HG03571 (cell line): Measurements from ENCODE around the gene FAM180B.
A peak's percentile ranks its signal among the peaks of the same experiment; 100 is the strongest.

Experiments
- ATAC-seq: cut with Tn5 transposase; IDR thresholded peaks from one replicate; pipeline ENCODE4 v1.9.1; 2021; ENCODE audit not compliant: unreplicated experiment

The FAM180B gene

DNA sequence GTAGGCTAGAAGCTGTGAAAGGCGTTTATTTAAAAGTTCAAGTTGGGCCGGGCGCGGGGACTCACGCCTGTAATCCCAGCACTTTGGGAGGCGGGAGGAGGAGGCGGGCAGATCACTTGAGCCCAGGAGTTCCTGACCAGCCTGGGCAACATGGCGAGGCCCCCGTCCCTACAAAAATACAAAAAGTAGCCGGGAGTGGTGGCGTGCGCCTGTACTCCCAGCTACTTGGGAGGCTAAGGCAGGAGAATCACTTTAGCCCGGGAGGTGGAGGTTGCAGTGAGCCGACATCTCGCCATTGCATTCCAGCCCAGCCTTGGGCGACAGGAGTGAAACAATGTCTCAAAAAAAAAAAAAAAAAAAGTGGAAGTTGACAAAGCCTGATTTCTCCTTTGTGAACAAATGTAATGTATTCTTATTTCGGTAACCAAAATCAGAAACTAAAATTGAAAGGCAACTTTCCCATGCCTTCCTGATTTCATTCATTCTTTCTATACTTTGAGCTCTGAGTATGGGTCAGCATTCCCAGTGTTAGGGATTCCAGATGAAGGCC lies 20.3 kb upstream of the FAM180B start:
- ATAC-seq = peak; percentile 4

DNA sequence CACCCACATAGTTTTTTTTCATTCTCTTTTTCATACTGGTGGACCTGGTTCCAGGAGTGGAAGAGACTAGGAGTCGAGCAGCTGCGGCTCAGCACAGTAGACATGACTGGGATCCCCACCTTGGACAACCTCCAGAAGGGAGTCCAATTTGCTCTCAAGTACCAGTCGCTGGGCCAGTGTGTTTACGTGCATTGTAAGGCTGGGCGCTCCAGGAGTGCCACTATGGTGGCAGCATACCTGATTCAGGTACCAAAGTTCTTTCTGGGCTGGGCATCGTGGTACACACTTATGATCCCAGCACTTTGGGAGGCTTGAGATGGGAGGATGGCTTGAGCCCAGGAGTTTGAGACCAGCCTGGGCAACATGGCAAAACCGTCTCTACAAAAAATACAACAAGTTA lies 16.8 kb upstream of the FAM180B start:
- ATAC-seq = no peak

DNA sequence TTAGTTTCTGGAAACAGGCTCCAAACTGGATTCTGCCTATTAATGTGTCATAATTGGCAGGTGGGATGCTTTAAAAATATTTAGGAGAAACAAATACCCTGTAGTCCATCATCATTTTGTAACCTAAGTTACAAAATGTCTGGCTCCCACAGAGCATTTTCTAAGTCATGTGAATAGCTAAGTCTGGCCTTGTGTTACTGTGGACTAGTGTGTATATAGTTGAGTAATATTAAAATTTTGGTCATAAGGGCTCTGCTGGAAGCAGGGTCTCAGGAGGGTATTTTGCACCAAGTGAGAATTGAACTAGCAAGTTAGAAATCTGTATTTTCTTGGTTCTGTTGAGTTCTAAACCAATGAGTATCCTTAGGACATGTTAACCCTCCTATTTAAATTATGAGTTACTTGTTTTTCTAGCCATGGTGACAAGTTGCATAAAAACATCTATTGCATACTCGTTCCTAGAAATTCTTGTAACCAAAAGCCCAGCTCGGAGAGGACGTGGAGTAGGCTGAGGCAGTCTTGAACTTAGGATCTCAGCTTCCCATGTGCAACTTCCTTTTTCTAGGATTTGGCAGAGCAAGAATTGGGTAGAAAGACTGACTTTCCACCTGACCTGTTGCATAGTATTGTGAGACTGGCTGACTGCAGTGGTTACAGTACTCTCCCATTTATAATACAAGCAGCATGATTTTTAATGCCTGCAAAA lies 15.7 kb upstream of the FAM180B start:
- no peak for ATAC-seq

DNA sequence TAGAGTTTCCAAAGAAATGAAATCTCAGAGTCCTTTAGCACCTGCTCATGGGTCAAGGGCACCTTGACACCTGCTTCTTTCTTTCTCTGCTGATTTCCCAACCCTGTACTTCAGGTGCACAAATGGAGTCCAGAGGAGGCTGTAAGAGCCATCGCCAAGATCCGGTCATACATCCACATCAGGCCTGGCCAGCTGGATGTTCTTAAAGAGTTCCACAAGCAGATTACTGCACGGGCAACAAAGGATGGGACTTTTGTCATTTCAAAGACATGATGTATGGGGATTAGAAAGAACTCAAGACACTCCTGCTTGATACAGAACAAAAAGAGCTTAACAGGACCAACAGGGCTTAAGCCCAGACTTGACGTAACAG lies 15.1 kb upstream of the FAM180B start:
- ATAC-seq = no peak

DNA sequence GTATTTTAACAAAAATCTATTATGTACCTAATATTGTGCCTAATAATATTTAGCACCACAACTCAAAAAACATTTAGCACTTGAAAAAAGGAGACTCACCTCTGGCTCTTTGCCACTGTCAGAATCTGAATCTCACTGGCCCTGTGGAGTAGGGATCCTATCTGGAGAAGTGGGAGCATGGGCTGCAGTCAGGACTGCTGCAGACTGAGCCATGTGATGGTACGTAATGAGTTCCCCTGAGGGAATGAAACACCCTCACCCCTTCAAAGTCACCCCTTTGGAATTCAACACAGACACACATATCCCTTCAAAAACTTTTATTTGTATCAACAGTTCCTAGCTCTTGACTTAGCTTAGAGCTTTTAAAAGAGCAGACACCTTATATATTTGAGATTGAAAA lies 14.6 kb upstream of the FAM180B start:
- no peak for ATAC-seq

DNA sequence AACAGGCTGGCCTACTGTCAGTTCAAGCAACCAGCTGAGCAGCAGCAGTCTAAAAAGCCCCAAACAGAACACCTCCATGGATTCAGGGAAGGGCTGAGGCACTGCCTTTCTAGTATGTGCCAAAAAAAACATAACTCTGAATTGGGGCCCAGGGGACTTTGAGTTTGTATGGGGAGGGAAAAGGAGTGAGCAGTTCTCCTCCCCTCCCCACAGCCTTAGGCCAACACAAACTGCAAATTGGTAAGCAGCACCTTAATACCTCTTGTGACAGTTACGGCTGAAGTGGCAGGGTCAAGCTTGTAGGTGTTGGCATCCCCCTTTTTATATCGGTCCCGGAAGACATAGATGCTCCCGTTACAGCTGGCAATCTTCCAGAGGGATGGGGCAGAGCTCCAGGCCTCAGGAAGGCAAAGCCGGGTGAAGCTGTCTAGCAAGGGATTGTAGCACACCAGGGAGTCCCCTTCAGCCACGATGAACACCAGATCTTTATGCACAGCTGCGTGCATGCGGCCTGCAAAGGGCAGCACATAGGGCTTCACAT lies 13.7 kb upstream of the FAM180B start:
- ATAC-seq = no peak

DNA sequence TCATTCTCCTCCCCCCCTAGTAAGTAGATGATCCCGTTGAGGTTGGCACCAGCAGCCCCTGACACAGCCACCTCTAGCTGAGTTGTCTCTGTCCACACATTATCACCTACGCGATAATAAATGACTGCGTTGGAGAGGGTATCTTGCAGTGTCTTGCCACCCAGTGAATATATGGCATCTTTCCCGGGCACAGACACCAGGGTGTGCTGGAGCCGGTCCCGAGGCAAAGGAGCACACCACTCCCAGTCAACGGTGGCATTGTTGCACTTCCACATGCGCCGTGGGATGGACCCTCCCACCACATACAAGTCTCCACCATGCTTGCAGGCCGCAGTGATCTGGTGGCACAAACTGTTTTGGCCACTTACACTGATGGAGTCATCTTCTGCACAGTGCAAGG lies 13.2 kb upstream of the FAM180B start:
- ATAC-seq = no peak

DNA sequence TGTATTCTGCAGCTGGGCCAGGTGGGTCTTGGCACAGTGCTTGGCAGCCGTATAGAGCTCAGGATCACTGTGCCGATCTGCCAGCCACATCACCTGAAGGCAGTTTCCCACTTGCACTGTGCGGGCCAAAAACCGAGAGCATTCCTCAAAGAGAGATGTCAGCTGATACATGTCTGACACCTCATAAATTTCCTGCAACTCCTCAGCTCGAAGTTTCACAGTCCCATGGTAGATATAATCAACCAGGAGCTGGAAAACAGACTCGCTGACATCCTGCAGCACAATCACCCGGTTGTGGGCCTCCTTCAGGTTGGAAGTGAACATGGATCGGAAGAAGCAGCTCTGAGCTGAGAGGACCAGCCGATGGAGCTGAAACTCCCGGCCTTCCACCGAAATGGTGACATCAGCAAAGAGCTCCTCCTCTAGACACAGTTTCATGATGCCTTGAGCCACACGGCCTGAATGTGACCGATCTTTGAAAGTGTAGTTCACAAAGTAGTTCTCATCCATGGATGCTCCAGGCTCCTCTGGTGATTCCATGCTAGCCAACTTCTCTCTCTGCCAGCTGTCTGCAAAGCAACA lies 8.9 kb upstream of the FAM180B start:
- no peak for ATAC-seq

DNA sequence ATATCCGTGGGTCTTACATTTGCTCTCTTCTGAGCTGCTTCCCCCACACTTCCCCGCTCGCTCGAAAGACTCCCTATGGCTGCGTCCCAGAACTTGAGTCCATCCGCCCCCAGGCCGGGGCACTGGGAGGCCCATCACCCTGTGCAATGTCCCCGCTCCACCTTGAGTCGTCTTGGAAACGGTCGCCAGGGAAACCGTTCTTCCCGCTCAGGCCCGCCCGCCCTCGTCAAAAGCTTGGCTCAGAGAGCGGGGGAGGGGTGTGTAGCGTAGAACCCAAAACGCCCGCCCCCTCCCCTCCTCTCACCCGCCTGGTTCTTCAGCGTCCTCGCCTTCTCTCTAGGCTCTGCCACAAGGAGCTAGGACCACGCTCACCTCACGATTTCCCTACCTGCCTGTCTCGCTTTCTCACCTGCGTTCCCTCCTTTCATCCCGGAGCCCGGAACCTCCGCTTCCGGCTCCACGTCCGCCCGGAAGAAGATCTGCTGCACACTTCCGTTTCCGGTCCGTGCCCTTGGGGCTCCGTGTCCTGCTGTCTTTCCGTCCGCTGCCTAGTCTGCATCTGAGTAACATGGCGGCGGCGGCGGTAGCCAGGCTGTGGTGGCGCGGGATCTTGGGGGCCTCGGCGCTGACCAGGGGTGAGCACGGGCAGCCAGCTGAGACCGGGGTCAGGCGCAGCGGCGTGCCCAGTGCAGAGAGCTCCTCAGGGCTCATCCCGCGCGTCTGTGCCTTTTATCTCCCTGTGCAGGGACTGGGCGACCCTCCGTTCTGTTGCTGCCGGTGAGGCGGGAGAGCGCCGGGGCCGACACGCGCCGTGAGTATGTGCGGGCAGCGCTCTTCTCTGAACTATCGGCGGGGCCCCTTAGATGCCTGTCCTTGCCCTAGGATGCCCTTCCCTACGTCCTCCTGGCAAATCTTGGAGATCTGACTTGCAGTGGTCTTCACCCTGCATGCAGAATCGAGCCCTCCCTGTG lies 7.7 kb upstream of the FAM180B start, which contains the start of the genes KBTBD4 and NDUFS3:
KBTBD4 (minus strand) TSS at position 447 of the 971 bp plus-strand sequence; CDS start at position 428, 19 bp downstream.
NDUFS3 (plus strand) TSS at position 551 of the 971 bp plus-strand sequence; CDS start at position 569, 18 bp downstream.
- ATAC-seq = peak; percentile 80

DNA sequence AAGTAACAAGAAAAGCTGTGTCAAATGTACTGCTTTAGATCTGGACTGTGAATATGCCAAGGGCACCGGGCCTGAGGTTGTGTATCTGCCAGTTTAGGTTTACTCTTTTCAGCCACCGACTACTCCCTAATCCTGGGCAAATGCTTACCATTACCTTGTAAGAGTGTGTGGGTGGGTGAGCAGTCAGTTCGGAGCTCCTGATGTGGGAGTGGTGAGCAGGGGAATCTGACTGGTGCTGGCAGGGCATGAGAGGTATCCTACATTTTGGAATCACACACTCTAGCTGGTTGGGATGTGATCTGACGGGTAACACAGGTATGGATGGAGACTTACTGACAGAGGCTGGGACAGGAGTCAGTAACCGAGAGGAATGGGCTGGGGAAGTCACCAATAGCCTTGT lies 2.6 kb upstream of the FAM180B start:
- ATAC-seq = no peak

DNA sequence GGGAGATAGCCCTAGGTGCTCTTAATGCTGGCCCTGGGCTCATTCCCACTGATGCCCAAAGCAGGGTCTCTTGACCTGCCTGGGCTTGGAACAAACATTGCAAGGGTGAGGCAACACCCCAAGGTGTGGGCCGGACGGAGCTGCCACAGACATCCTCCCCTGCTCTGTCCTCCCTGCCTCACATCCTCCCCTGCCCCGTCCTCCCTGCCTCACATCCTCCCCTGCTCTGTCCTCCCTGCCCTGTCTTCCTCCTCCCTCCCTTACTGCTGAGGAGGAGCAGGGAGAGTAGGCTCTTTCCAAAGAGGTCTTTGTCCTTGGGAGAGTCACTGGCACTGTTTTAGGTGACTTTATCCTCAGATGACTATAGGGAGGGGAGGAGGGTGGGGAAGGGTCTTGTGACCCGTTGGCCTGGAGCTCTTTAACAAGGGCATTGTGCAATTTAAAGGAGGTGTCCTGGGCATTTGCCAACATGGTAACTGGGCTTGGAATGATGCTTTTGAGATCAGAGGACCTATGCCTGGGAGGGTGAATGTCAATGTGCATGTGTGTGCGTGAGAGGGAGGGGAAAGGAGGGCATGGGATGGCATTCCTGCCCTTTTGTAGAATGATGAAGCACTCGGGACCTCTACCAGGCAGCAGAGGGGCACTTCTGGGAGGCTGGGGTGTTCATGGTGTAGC lies 700 bp downstream of the FAM180B start:
- ATAC-seq = no peak

DNA sequence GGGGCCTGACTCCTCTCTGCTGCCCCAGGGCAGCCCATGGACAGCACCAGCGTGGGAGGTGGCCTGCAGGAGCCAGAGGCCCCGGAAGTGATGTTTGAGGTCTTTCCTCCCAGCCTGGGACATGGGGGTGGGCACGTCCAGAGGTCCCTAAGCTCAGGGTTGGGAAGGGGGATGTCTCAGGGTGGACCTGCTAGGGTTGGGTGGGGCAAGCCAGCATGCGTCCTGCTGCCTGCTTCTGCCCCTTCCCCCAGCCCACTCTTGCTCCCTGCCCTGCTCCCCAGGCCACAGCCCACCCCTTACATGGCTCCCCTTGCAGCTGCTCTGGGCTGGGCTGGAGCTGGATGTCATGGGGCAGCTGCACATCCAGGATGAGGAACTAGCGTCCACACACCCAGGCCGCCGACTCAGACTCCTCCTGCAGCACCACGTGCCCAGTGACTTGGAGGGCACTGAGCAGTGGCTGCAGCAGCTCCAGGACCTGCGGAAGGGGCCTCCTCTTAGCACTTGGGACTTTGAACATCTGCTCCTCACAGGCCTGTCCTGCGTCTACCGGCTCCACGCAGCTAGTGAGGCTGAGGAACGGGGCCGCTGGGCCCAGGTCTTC lies 1.3 kb downstream of the FAM180B start:
- no peak for ATAC-seq

DNA sequence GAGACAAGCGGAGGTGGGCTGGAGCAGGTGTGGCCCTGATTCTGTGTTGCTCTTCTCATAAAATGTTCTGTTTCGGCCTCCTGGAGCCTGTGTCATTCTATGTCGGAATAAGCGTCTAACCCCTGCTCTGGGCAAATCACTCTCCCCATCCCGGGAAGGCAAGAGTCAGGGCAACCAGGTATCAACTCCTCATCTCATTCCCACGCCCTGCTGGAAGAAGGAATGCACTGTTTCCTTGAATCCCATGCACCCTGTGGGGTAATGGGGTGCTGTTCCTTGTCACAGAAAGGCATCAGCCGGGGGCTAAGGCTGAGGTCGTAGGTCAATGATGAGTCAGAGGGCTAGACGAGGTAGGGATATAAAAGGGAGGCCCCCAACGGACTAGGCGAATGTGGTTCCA lies 2.6 kb downstream of the FAM180B start:
- ATAC-seq = no peak

DNA sequence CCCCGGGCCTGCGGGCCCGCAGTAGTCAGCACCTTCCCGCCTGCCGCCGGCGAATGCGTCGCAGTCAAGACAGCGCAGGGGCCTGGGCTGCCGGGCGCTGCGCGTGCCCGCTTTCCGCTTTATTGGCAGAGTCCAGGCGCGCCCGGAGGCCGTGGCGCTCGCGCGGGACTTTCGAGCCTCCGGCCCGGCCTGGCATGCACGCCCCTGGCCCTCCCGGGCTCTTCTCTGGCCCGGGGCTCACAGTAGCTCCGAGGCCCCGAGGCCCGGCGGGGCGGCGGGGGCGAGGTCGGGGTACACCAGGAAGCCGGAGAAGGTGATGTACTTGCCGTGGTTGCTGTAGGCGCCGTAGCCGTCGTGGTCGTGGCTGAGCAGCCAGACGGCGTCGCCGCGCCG lies 3.1 kb downstream of the FAM180B start:
- ATAC-seq = no peak

DNA sequence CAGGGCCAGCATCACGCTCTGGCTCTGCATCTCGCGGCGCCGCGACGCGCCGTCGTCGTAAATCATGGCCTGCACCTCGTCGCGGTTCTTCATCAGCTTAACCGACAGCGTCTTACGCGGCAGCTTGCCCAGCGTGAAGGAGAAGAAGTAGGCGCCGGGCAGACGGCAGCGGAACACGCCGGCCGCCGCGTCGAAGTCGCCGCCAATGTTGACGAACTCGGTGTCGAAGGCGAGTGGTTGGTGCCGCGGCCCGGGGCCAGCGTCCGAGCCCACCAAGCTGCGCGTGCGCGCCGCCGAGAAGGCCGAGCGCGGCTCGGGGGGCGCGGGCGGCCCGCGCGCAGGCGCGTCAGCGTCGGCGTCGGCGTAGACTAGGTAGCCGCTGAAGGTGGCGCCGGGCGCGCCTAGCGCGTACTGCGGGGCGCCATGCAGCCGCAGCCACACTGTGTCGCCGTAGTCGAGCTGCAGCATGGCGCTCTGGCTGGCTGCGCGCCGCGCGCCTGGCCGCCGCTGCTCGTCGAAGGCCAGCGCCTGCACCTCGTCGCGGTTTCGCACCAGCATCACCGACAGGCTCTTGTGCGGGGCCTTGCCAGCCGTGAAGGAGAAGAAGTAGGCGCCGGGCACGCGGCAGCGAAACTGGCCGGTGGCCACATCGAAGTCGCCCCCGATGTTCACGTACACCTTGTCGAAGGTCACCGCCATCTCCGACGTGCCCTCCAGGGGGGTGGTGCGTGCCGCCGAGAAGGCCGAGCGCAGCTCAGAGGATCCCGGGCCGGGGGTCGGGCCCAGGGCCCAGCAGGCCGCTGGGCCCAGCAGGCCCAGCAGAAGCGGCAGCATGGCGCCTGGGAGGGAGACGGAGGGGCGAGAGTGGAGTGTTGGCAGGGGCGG lies 3.7 kb downstream of the FAM180B start:
- no peak for ATAC-seq

DNA sequence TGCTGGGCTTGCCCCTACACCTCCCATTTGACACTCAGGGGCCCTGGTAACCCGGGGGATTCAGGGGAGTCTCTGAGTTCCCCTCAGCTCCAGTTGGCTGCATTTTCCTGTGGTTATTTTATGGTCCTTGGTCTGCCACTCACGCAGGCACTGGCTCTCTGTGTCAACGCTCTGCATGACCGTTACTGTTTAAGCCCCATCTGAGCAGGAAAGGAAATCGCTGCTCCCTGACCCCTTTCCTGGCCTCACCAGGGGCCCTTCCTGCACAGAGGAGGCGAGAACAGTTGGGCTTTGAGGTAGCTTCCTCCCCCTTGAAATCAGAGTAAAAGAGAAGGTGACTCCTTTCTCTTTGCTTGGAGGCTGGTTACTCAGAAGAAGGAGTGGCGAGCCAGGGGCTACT lies 5.3 kb downstream of the FAM180B start:
- ATAC-seq = no peak

DNA sequence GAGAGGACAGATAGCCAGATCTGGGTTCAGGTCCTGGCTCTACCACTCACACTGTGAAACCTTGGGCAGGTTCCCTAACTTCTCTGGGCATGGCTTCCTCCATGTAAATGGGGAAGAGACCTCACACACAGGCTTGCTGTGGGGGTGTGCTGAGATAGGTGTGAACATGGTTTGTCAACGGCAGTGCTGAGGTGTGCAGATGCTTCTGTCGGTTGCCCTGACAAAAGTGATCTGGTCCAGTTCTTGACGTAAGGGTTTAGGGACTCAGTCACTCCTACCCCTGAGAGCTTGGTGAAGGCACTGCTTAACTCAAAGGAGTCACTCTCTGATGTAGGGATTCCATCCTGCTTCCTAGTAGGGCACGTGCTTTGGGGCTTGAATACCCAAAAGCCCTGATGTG lies 5.8 kb downstream of the FAM180B start:
- ATAC-seq = no peak

DNA sequence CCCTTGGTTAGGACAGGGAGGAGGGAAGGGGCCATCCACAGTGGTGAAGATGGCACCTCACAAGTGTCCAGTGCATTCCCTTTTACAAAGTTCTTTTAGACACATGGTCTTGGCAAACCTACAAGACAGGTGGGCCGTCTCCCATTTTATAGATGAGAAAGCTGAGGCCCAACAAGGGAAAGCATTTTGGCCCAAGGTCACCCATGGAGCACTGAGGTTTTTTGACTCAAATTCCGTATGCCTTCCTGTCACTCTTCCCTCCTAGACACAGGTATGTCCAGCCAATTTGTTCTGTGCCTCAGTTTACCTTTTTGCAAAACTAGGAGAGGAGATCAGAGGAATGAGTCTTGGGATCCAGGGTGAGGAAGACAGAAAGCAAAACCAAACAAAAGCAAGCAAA lies 6.5 kb downstream of the FAM180B start:
- ATAC-seq = no peak

DNA sequence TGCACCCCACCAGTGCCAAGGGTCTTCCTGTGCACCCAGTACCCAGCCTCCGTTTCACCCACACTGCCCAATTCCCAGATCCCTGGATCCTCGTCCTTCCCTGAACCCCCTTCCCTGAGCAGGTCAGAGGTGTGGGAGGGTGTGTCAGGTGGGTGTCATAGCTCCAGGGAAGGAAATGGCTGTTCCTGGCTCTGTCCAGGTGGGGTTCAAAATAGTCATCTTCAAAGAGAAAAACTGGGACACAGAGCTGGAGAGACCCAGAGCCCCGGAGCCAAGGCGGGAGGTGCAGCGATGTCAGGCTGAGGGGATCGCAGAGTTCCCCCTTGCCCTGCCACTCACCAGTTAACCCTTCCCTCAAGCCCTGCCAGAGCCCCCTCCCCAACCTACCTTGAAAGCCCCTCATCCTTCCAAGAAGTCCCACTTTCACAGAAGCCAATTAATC lies 7.0 kb downstream of the FAM180B start:
- no peak for ATAC-seq
